WERI-Rb-1 (cell line): ENCODE data around the gene GAB1.
A peak's percentile ranks its signal among the peaks of the same experiment; 100 is the strongest.

Experiments
- DNase-seq: peaks from one replicate; pipeline ENCODE4 v3.0.0-alpha.2; 2020
- H3K27ac ChIP-seq: fragments of 250-450 bp; sonication (Bioruptor Pico); 2 replicates; pipeline ENCODE4 v1.5.1; 2020; ENCODE audit warnings: mild to moderate bottlenecking, moderate library complexity
- H3K27me3 ChIP-seq: fragments of 250-450 bp; sonication (Bioruptor Pico); 2 replicates; pipeline ENCODE4 v1.5.1; 2021; ENCODE audit warnings: mild to moderate bottlenecking, low read depth, moderate library complexity; ENCODE audit not compliant: insufficient read depth, severe bottlenecking
- H3K36me3 ChIP-seq: fragments of 250-450 bp; sonication (Bioruptor Pico); 2 replicates; pipeline ENCODE4 v1.5.1; 2020; ENCODE audit warnings: mild to moderate bottlenecking, moderate library complexity
- H3K4me3 ChIP-seq: 2 replicates; pipeline ENCODE4 v1.5.1; 2011; ENCODE audit warnings: low read depth, mild to moderate bottlenecking, control low read depth, low read length
- H3K9me3 ChIP-seq: fragments of 250-450 bp; sonication (Bioruptor Pico); 2 replicates; pipeline ENCODE4 v1.5.1; 2021; ENCODE audit warnings: mild to moderate bottlenecking, moderate library complexity; ENCODE audit not compliant: severe bottlenecking
- TF ChIP-seq, protein P1 (sequence below): IDR thresholded peaks from 2 replicates; pipeline ENCODE4 v1.5.1; 2011; ENCODE audit warnings: low read depth, mild to moderate bottlenecking, control low read depth, inconsistent platforms, low read length

The GAB1 gene

GRCh38 chr4:143336781-143337599 is at the start of gene GAB1:
GAB1 (plus strand) TSS chr4:143336876; CDS start chr4:143337189, 313 bp downstream.
- Histone ChIP-seq H3K4me3 (peak within 1 kb of the TSS; percentile 89), H3K36me3 (peaks cover 6% of the 10 kb centered on the region; the same call in 1 of the 2 replicates), H3K27ac (peak within 1 kb of the TSS; percentile 90), H3K27me3 (no peaks in the 10 kb centered on the region), H3K9me3 (no peaks in the 10 kb centered on the region)
- TF ChIP-seq, protein P1, sequence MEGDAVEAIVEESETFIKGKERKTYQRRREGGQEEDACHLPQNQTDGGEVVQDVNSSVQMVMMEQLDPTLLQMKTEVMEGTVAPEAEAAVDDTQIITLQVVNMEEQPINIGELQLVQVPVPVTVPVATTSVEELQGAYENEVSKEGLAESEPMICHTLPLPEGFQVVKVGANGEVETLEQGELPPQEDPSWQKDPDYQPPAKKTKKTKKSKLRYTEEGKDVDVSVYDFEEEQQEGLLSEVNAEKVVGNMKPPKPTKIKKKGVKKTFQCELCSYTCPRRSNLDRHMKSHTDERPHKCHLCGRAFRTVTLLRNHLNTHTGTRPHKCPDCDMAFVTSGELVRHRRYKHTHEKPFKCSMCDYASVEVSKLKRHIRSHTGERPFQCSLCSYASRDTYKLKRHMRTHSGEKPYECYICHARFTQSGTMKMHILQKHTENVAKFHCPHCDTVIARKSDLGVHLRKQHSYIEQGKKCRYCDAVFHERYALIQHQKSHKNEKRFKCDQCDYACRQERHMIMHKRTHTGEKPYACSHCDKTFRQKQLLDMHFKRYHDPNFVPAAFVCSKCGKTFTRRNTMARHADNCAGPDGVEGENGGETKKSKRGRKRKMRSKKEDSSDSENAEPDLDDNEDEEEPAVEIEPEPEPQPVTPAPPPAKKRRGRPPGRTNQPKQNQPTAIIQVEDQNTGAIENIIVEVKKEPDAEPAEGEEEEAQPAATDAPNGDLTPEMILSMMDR, result peak; percentile 42
- peak; percentile 86 for DNase-seq

GRCh38 chr4:143287572-143287923 is 49.1 kb upstream of the GAB1 start:
- Histone ChIP-seq H3K4me3 (no peak overlapping the region), H3K36me3 (no peaks in the 10 kb centered on the region), H3K9me3 (no peaks in the 10 kb centered on the region), H3K27ac (no peak overlapping the region), H3K27me3 (no peaks in the 10 kb centered on the region)
- TF ChIP-seq, protein P1, result no peak
- no peak for DNase-seq

GRCh38 chr4:143288171-143288570 is 48.5 kb upstream of the GAB1 start:
- Histone ChIP-seq H3K36me3 (no peaks in the 10 kb centered on the region), H3K27ac (no peak overlapping the region), H3K9me3 (no peaks in the 10 kb centered on the region), H3K27me3 (no peaks in the 10 kb centered on the region), H3K4me3 (no peak overlapping the region)
- no peak for DNase-seq
- TF ChIP-seq, protein P1, result no peak

- H3K4me3 ChIP-seq, result no peak overlapping the region
- H3K27me3 ChIP-seq, result no peaks in the 10 kb centered on the region
- no peak overlapping the region for H3K27ac ChIP-seq
- TF ChIP-seq, protein P1, result no peak
- DNase-seq, result no peak
- H3K9me3 ChIP-seq, result no peaks in the 10 kb centered on the region
- no peaks in the 10 kb centered on the region for H3K36me3 ChIP-seq
Observed at GRCh38 chr4:143289370-143289769, 47.3 kb upstream of the GAB1 start.

DNA sequence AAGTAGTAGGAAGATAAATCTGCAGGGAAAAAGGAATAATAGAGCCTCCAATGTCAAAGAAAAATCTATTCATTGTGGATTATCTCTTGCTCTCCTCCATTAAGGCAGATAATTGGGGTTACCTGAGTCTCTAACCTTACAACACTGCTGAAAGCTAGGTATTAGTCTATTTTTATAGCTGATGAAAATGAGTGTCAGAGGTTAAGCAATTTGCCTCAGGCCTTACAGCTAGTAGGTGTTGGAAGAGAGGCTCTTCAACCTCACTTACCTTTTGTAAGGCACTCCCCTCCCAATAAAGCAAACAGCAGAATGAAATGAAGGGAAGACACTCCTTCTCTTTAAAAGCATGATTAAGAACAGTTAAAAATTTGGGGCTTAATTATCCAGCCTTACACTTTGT is 45.4 kb upstream of the GAB1 start:
- Histone ChIP-seq H3K36me3 (no peaks in the 10 kb centered on the region), H3K27me3 (no peaks in the 10 kb centered on the region), H3K4me3 (no peak overlapping the region), H3K9me3 (no peaks in the 10 kb centered on the region), H3K27ac (no peak overlapping the region)
- DNase-seq, result no peak
- TF ChIP-seq, protein P1, result no peak

DNA sequence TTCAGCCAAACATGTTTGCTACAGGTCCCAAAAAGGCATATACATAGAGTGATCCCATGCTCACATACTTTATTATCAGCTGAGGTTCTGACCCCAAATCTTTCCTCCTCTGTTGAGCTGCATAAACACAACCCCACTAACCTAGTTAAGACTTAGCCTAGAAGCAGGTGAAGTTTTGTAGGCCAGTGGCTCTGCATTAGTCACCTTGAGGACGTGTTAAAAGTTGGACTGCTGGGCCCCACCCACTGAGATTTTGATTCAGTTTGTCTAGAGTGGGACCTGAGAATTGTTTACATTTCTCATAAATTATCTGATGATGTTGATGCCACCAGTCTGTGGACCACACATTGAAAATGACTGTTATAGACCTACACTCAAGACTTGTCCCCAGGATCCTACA is 43.8 kb upstream of the GAB1 start:
- TF ChIP-seq, protein P1, result no peak
- Histone ChIP-seq H3K9me3 (no peaks in the 10 kb centered on the region), H3K27me3 (no peaks in the 10 kb centered on the region), H3K36me3 (no peaks in the 10 kb centered on the region), H3K4me3 (no peak overlapping the region), H3K27ac (no peak overlapping the region)
- DNase-seq, result no peak
